OCI-LY7 (cell line): ENCODE data around the gene RNGTT.

Experiments
- CTCF ChIP-seq: fragments of 200-600 bp; sonication (generic); conservative IDR thresholded peaks from 2 replicates; pipeline ENCODE4 v1.5.1; 2014; ENCODE audit warnings: mild to moderate bottlenecking, antibody characterized with exemption, low read length, moderate library complexity, mixed read lengths
- EZH2phosphoT487 ChIP-seq: fragments of 200-600 bp; sonication (generic); IDR thresholded peaks from 2 replicates; pipeline ENCODE4 v1.6.1; 2018; ENCODE audit warnings: low read depth, borderline replicate concordance, mild to moderate bottlenecking, mixed run types, antibody characterized with exemption, low read length, moderate library complexity, mixed read lengths

GRCh38 chr6:88573561-88573960 lies 389.9 kb downstream of the RNGTT start:
- TF ChIP-seq CTCF, result no peak
- TF ChIP-seq EZH2phosphoT487, result no peak
